Adipocyte (in vitro differentiated cells): ENCODE data around the gene IL13.

Experiments used
- DNase-seq: peaks from one replicate; pipeline ENCODE4 v3.0.0-alpha.2; 2015; ENCODE audit warnings: low read depth
- H3K27me3 ChIP-seq: replicated peaks from 2 replicates; pipeline ENCODE4 v1.7.0; 2013; ENCODE audit warnings: mild to moderate bottlenecking, low read length, moderate library complexity; ENCODE audit not compliant: control insufficient read depth, insufficient read depth
- H3K36me3 ChIP-seq: 2 replicates; pipeline ENCODE4 v1.7.0; 2013; ENCODE audit warnings: low read length, mild to moderate bottlenecking, moderate library complexity; ENCODE audit not compliant: control insufficient read depth, insufficient read depth, severe bottlenecking
- H3K4me1 ChIP-seq: 2 replicates; pipeline ENCODE4 v1.7.0; 2013; ENCODE audit warnings: mild to moderate bottlenecking, low read length, moderate library complexity; ENCODE audit not compliant: control insufficient read depth, insufficient read depth
- H3K4me3 ChIP-seq: 2 replicates; pipeline ENCODE4 v1.7.0; 2013; ENCODE audit warnings: mild to moderate bottlenecking, low read length, moderate library complexity
- H3K9ac ChIP-seq: 2 replicates; pipeline ENCODE4 v1.7.0; 2013; ENCODE audit warnings: mild to moderate bottlenecking, low read length, moderate library complexity
- H3K9me3 ChIP-seq: 2 replicates; pipeline ENCODE4 v1.7.0; 2013; ENCODE audit warnings: mild to moderate bottlenecking, low read length, moderate library complexity; ENCODE audit not compliant: control insufficient read depth

Gene IL13

GRCh38 chr5:132656774-132657355, 1.1 kb upstream of the IL13 start:
- H3K27me3 ChIP-seq, result no peaks in the 10 kb centered on the region
- H3K9ac ChIP-seq, result peak overlapping the region; percentile 56
- H3K9me3 ChIP-seq, result no peaks in the 10 kb centered on the region
- DNase-seq, result no peak
- peak overlapping the region; percentile 63 for H3K4me3 ChIP-seq
- H3K36me3 ChIP-seq, result no peaks in the 10 kb centered on the region
- H3K4me1 ChIP-seq, result peaks cover 22% of the 10 kb centered on the region

- Histone ChIP-seq H3K36me3 (no peaks in the 10 kb centered on the region), H3K9ac (no peak overlapping the region), H3K27me3 (no peaks in the 10 kb centered on the region), H3K4me3 (no peak overlapping the region), H3K4me1 (peaks cover 35% of the 10 kb centered on the region), H3K9me3 (no peaks in the 10 kb centered on the region)
- no peak for DNase-seq
Measured at GRCh38 chr5:132658381-132659302, 669 bp downstream of the IL13 start.

- Histone ChIP-seq H3K4me1 (peaks cover 38% of the 10 kb centered on the region), H3K36me3 (no peaks in the 10 kb centered on the region), H3K9ac (no peak overlapping the region), H3K27me3 (no peaks in the 10 kb centered on the region), H3K9me3 (no peaks in the 10 kb centered on the region), H3K4me3 (no peak overlapping the region)
- no peak for DNase-seq
Measured at GRCh38 chr5:132659598-132660493, 1.9 kb downstream of the IL13 start.

GRCh38 chr5:132661231-132662003, 3.4 kb downstream of the IL13 start:
- Histone ChIP-seq H3K36me3 (no peaks in the 10 kb centered on the region), H3K4me3 (no peak overlapping the region), H3K9ac (no peak overlapping the region), H3K9me3 (no peaks in the 10 kb centered on the region), H3K4me1 (peaks cover 38% of the 10 kb centered on the region), H3K27me3 (no peaks in the 10 kb centered on the region)
- no peak for DNase-seq

GRCh38 chr5:132662004-132662401, 4.0 kb downstream of the IL13 start:
- H3K4me1 ChIP-seq, result peaks cover 32% of the 10 kb centered on the region
- H3K36me3 ChIP-seq, result no peaks in the 10 kb centered on the region
- H3K9ac ChIP-seq, result no peak overlapping the region
- no peak overlapping the region for H3K4me3 ChIP-seq
- H3K9me3 ChIP-seq, result no peaks in the 10 kb centered on the region
- no peak for DNase-seq
- H3K27me3 ChIP-seq, result peaks cover 5% of the 10 kb centered on the region

GRCh38 chr5:132662925-132663770, 5.2 kb downstream of the IL13 start:
- Histone ChIP-seq H3K36me3 (no peaks in the 10 kb centered on the region), H3K9me3 (no peaks in the 10 kb centered on the region), H3K9ac (no peak overlapping the region), H3K27me3 (peaks cover 9% of the 10 kb centered on the region), H3K4me3 (no peak overlapping the region), H3K4me1 (peaks cover 21% of the 10 kb centered on the region)
- DNase-seq, result peak; percentile 32

GRCh38 chr5:132663771-132664695, 6.1 kb downstream of the IL13 start:
- no peaks in the 10 kb centered on the region for H3K36me3 ChIP-seq
- peaks cover 9% of the 10 kb centered on the region for H3K27me3 ChIP-seq
- peaks cover 21% of the 10 kb centered on the region for H3K4me1 ChIP-seq
- H3K9ac ChIP-seq, result no peak overlapping the region
- no peak for DNase-seq
- no peak overlapping the region for H3K4me3 ChIP-seq
- H3K9me3 ChIP-seq, result no peaks in the 10 kb centered on the region

- no peak overlapping the region for H3K9ac ChIP-seq
- peaks cover 21% of the 10 kb centered on the region for H3K4me1 ChIP-seq
- H3K27me3 ChIP-seq, result peaks cover 9% of the 10 kb centered on the region
- no peak for DNase-seq
- H3K4me3 ChIP-seq, result no peak overlapping the region
- H3K36me3 ChIP-seq, result no peaks in the 10 kb centered on the region
- no peaks in the 10 kb centered on the region for H3K9me3 ChIP-seq
Measured at GRCh38 chr5:132664696-132665209, 6.8 kb downstream of the IL13 start.

GRCh38 chr5:132665574-132666080, 7.7 kb downstream of the IL13 start:
- Histone ChIP-seq H3K4me1 (peaks cover 21% of the 10 kb centered on the region), H3K9me3 (no peaks in the 10 kb centered on the region), H3K9ac (no peak overlapping the region), H3K36me3 (no peaks in the 10 kb centered on the region), H3K4me3 (no peak overlapping the region), H3K27me3 (peaks cover 9% of the 10 kb centered on the region)
- no peak for DNase-seq
